Endodermal cell (in vitro differentiated cells): ENCODE results near the gene CCDC142. TPM values are rescaled to one million over a fixed set of nuclear protein-coding genes. Genes with fewer than 3 reads are reported as not detected.
"Not testable (repeated sequence)": the region's sequence is repeated elsewhere in the genome, so short reads cannot be mapped to it uniquely, and the experiment has no call there.

Source experiments
- DNase-seq: peaks from one replicate; pipeline ENCODE4 v3.0.0-alpha.2; 2017
- H3K27ac ChIP-seq: 2 replicates; pipeline ENCODE4 v1.5.1; 2013; ENCODE audit warnings: mild to moderate bottlenecking, low read depth, low read length, moderate library complexity
- H3K27me3 ChIP-seq: 2 replicates; pipeline ENCODE4 v1.6.1; 2013; ENCODE audit warnings: mild to moderate bottlenecking, low read length, moderate library complexity; ENCODE audit not compliant: insufficient read depth, control insufficient read depth, poor library complexity, severe bottlenecking
- H3K36me3 ChIP-seq: 2 replicates; pipeline ENCODE4 v1.7.0; 2013; ENCODE audit warnings: mild to moderate bottlenecking, low read length, moderate library complexity; ENCODE audit not compliant: control insufficient read depth, insufficient read depth
- H3K4me1 ChIP-seq: one replicate; pipeline ENCODE4 v1.7.0; 2013; ENCODE audit warnings: low read length; ENCODE audit not compliant: control insufficient read depth, insufficient read depth
- H3K4me3 ChIP-seq: 2 replicates; pipeline ENCODE4 v1.5.1; 2013; ENCODE audit warnings: mild to moderate bottlenecking, low read length, moderate library complexity
- H3K9ac ChIP-seq: 2 replicates; pipeline ENCODE4 v1.6.1; 2013; ENCODE audit warnings: mild to moderate bottlenecking, low read length, moderate library complexity; ENCODE audit not compliant: poor library complexity, severe bottlenecking; ENCODE audit errors: extremely low read depth
- H3K9me3 ChIP-seq: 2 replicates; pipeline ENCODE4 v1.6.1; 2013; ENCODE audit warnings: mild to moderate bottlenecking, low read length, moderate library complexity; ENCODE audit not compliant: control insufficient read depth
- H3K27ac Mint-ChIP-seq: 2 replicates; pipeline ENCODE4 v1.8.0; 2020; ENCODE audit warnings: mixed read lengths
- H3K27me3 Mint-ChIP-seq: 2 replicates; pipeline ENCODE4 v1.8.0; 2021; ENCODE audit warnings: mild to moderate bottlenecking, mixed read lengths; ENCODE audit not compliant: insufficient read depth
- H3K36me3 Mint-ChIP-seq: 2 replicates; pipeline ENCODE4 v1.8.0; 2020; ENCODE audit warnings: low read depth, mixed read lengths
- H3K4me1 Mint-ChIP-seq: 2 replicates; pipeline ENCODE4 v1.8.0; 2020; ENCODE audit warnings: mixed read lengths
- H3K4me3 Mint-ChIP-seq: 2 replicates; pipeline ENCODE4 v1.8.0; 2020; ENCODE audit warnings: mild to moderate bottlenecking, moderate library complexity, mixed read lengths
- H3K9me3 Mint-ChIP-seq: 2 replicates; pipeline ENCODE4 v1.8.0; 2020; ENCODE audit warnings: mild to moderate bottlenecking, mixed read lengths
- WGBS, 2 experiments: methylation state at CpG; one replicate each; pipeline versions ENCODE4 v1.1.5 to v1.1.7; 2013; ENCODE audit warnings: missing lambda C conversion rate in 2 of 2, mixed read lengths in 1 of 2; ENCODE audit not compliant: insufficient coverage in 1 of 2, insufficient read length in 1 of 2; 5-methylcytosine and 5-hydroxymethylcytosine counted together
- total RNA-seq, 2 donors: library from RNA; stranded (reverse); fragmentation: NEBNext Ultra II Directional in 1 of 2; extraction: Animal tissue kit (Norgen Biotek cat#: 25700) in 1 of 2; gene quantifications; 2 replicates in 1 of 2; 3 replicates in 1 of 2; pipeline ENCODE4 v1.2.1, GENCODE V29; 2021
- TF ChIP-seq, protein P1 (sequence below): fragments of 200-600 bp; sonication (generic); conservative IDR thresholded peaks from 2 replicates; pipeline ENCODE4 v1.5.0; 2021; ENCODE audit warnings: antibody characterized with exemption, mild to moderate bottlenecking

CCDC142 gene
- total RNA-seq, 2 donors from 2014 or later: 19.0 to 24.7 TPM

DNA sequence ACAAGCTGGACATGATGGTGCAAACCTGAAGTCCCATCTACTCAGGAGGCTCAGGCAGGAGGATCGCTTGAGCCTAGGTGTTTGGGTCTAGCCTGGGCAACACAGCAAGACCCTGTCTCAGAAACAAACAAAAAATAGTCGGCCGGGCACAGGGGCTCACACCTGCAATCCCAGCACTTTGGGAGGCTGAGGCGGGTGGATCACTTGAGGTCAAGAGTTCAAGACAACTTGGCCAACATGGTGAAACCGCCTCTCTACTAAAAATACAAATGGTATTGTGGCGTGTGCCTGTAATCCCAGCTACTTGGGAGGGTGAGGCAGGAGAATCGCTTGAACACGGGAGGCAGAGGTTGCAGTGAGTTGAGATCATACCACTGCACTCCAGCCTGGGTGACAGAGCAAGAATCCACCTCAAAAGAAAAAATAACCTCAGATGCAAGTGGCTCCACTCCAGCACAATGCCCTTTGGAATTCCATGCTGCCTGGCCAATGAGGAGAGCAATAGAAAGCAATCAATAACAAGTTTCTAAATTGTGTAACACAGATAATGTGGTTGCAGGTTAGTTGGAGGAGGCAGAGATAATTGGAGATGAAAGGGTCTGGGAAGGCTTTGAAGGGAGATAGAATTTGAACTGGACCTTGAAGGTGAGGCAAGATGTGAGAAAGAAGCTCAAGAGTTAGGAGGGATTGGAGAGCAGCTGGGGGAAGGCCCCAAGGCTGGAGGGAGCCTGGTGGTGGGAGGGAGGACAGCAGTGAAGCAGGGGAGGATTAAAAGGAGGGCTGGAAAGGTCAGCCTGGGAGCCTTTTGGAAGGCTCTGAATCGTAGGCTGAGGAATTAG, 6.1 kb upstream of the CCDC142 start:
- WGBS, 2 experiments: 92 to 95% methylated on average over 7 to 9 of the region's 9 CpGs
- no peak overlapping the region for H3K9ac ChIP-seq
- DNase-seq: no peak
- no peak overlapping the region for H3K4me3 Mint-ChIP-seq
- no peaks in the 10 kb centered on the region for H3K4me1 ChIP-seq
- H3K27ac Mint-ChIP-seq: peak overlapping the region; percentile 4
- H3K36me3 Mint-ChIP-seq: peaks cover 43% of the 10 kb centered on the region
- no peaks in the 10 kb centered on the region for H3K27me3 Mint-ChIP-seq
- TF ChIP-seq, protein P1, sequence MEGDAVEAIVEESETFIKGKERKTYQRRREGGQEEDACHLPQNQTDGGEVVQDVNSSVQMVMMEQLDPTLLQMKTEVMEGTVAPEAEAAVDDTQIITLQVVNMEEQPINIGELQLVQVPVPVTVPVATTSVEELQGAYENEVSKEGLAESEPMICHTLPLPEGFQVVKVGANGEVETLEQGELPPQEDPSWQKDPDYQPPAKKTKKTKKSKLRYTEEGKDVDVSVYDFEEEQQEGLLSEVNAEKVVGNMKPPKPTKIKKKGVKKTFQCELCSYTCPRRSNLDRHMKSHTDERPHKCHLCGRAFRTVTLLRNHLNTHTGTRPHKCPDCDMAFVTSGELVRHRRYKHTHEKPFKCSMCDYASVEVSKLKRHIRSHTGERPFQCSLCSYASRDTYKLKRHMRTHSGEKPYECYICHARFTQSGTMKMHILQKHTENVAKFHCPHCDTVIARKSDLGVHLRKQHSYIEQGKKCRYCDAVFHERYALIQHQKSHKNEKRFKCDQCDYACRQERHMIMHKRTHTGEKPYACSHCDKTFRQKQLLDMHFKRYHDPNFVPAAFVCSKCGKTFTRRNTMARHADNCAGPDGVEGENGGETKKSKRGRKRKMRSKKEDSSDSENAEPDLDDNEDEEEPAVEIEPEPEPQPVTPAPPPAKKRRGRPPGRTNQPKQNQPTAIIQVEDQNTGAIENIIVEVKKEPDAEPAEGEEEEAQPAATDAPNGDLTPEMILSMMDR: peak; percentile 25
- H3K27me3 ChIP-seq: no peaks in the 10 kb centered on the region
- H3K36me3 ChIP-seq: peaks cover 28% of the 10 kb centered on the region
- no peaks in the 10 kb centered on the region for H3K4me1 Mint-ChIP-seq
- no peak overlapping the region for H3K4me3 ChIP-seq
- H3K27ac ChIP-seq: no peak overlapping the region
- H3K9me3 ChIP-seq: no peaks in the 10 kb centered on the region
- H3K9me3 Mint-ChIP-seq: no peaks in the 10 kb centered on the region

DNA sequence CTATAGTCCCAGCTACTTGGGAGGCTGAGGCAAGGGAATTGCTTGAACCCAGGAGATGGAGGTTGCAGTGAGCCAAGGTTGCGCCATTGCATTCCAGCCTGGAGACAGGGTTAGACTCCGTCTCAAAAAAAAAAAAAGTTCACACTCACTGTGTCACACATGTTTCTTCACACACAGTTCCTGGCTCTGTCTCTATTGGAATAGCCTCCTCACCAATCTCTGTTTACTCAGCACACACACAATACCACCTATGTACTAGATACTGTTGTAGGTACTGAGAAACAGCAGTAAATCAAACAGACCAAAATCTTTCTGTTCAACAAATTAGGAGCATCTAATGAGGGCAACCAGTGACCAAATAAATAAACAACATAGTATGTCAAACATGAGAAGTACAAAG, 3.3 kb upstream of the CCDC142 start:
- Histone ChIP-seq H3K36me3 (peaks cover 10% of the 10 kb centered on the region), H3K4me3 (no peak overlapping the region), H3K27ac (no peak overlapping the region), H3K9me3 (no peaks in the 10 kb centered on the region), H3K27me3 (no peaks in the 10 kb centered on the region), H3K4me1 (no peaks in the 10 kb centered on the region), H3K9ac (no peak overlapping the region)
- H3K9me3 Mint-ChIP-seq: no peaks in the 10 kb centered on the region
- H3K36me3 Mint-ChIP-seq: peaks cover 22% of the 10 kb centered on the region
- TF ChIP-seq, protein P1: no peak
- 98 to 100% methylated on average over 2 of the region's 2 CpGs for WGBS, 2 experiments
- H3K4me3 Mint-ChIP-seq: no peak overlapping the region
- DNase-seq: no peak
- H3K27ac Mint-ChIP-seq: no peak overlapping the region
- H3K4me1 Mint-ChIP-seq: peaks cover 5% of the 10 kb centered on the region
- no peaks in the 10 kb centered on the region for H3K27me3 Mint-ChIP-seq

DNA sequence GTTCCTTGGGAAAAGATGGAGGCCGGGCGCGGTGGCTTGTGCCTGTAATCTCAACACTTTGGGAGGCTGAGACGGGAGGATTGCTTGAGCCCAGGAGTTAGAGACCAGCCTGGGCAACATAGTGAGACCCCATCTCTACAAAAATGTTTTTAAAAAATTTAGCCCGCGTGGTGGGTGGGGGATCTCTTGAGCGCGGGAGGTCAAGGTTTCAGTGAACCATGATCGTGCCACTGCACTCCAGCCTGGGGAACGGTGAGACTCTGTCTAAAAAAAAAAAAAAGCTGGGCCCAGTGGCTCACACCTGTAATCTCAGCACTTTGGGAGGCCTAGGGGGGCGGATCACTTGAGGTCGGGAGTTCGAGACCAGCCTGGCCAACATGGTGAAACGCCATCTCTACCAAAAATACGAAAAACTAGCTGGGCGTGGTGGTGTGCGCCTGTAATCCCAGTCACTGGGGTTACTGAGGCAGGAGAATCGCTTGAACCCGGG, 922 bp upstream of the CCDC142 start:
- H3K27ac Mint-ChIP-seq: peak overlapping the region; percentile 14
- H3K9ac ChIP-seq, DNase-seq, H3K4me1 Mint-ChIP-seq, H3K9me3 ChIP-seq, H3K4me1 ChIP-seq, H3K27me3 Mint-ChIP-seq, H3K27ac ChIP-seq, H3K27me3 ChIP-seq, H3K9me3 Mint-ChIP-seq: not testable (repeated sequence)
- peak overlapping the region; percentile 86 for H3K4me3 Mint-ChIP-seq
- Histone ChIP-seq H3K4me3 (peak overlapping the region; percentile 96), H3K36me3 (peaks cover 17% of the 10 kb centered on the region)
- peaks cover 29% of the 10 kb centered on the region for H3K36me3 Mint-ChIP-seq
- WGBS, 2 experiments: 85 to 90% methylated on average over 15 to 19 of the region's 19 CpGs
